Trophoblast cell (in vitro differentiated cells and primary cell): ENCODE results near the gene HLA-DMB.

Experiments
- DNase-seq, 2 donors: peaks; one replicate each; pipeline ENCODE4 v3.0.0-alpha.2; 2016
- H2AFZ ChIP-seq: 2 replicates; pipeline ENCODE4 v1.6.1; 2013; ENCODE audit warnings: low read length, moderate library complexity, mild to moderate bottlenecking; ENCODE audit not compliant: insufficient read depth, poor library complexity
- H2AK5ac ChIP-seq: 2 replicates; pipeline ENCODE4 v1.6.1; 2013; ENCODE audit warnings: mild to moderate bottlenecking, low read length
- H2BK120ac ChIP-seq: 2 replicates; pipeline ENCODE4 v1.6.1; 2013; ENCODE audit warnings: low read length, mild to moderate bottlenecking, moderate library complexity; ENCODE audit not compliant: insufficient read depth, poor library complexity
- H2BK12ac ChIP-seq: 2 replicates; pipeline ENCODE4 v1.6.1; 2013; ENCODE audit warnings: mild to moderate bottlenecking, low read length, moderate library complexity
- H2BK5ac ChIP-seq: 2 replicates; pipeline ENCODE4 v1.6.1; 2013; ENCODE audit warnings: low read length, low read depth, moderate library complexity, mild to moderate bottlenecking; ENCODE audit not compliant: poor library complexity
- H3K14ac ChIP-seq: 2 replicates; pipeline ENCODE4 v1.6.1; 2013; ENCODE audit warnings: mild to moderate bottlenecking, low read length
- H3K18ac ChIP-seq: 2 replicates; pipeline ENCODE4 v1.6.1; 2013; ENCODE audit warnings: mild to moderate bottlenecking, low read length
- H3K23ac ChIP-seq: 2 replicates; pipeline ENCODE4 v1.6.1; 2013; ENCODE audit warnings: low read length
- H3K27ac ChIP-seq: 2 replicates; pipeline ENCODE4 v1.5.1; 2013; ENCODE audit warnings: low read depth, mild to moderate bottlenecking, inconsistent platforms, low read length, moderate library complexity
- H3K27me3 ChIP-seq: 2 replicates; pipeline ENCODE4 v1.6.1; 2013; ENCODE audit warnings: inconsistent platforms, mild to moderate bottlenecking, low read length, moderate library complexity; ENCODE audit not compliant: insufficient read depth
- H3K36me3 ChIP-seq, 2 experiments: 1 replicate in 1 of 2; 2 replicates in 1 of 2; pipeline ENCODE4 v1.6.1; 2013; ENCODE audit warnings: low read length in 2 of 2, mild to moderate bottlenecking in 2 of 2, moderate library complexity in 1 of 2; ENCODE audit not compliant: insufficient read depth in 2 of 2, control insufficient read depth in 1 of 2
- H3K4ac ChIP-seq: 2 replicates; pipeline ENCODE4 v1.6.1; 2013; ENCODE audit warnings: low read depth, mild to moderate bottlenecking, low read length, moderate library complexity
- H3K4me1 ChIP-seq, 2 experiments: 1 replicate in 1 of 2; 2 replicates in 1 of 2; pipeline ENCODE4 v1.6.1; 2013; ENCODE audit warnings: low read length in 2 of 2, mild to moderate bottlenecking in 2 of 2, moderate library complexity in 1 of 2; ENCODE audit not compliant: insufficient read depth in 2 of 2, control insufficient read depth in 1 of 2
- H3K4me2 ChIP-seq: 2 replicates; pipeline ENCODE4 v1.6.1; 2013; ENCODE audit warnings: inconsistent platforms, mild to moderate bottlenecking, low read length, moderate library complexity
- H3K4me3 ChIP-seq: 2 replicates; pipeline ENCODE4 v1.5.1; 2013; ENCODE audit warnings: mild to moderate bottlenecking, low read depth, low read length, inconsistent platforms
- H3K79me1 ChIP-seq: one replicate; pipeline ENCODE4 v1.6.1; 2013; ENCODE audit warnings: low read length
- H3K79me2 ChIP-seq: 2 replicates; pipeline ENCODE4 v1.6.1; 2013; ENCODE audit warnings: low read length, mild to moderate bottlenecking; ENCODE audit not compliant: control insufficient read depth, insufficient read depth, poor library complexity
- H3K9ac ChIP-seq: 2 replicates; pipeline ENCODE4 v1.6.1; 2013; ENCODE audit warnings: mild to moderate bottlenecking, low read length
- H3K9me3 ChIP-seq: 2 replicates; pipeline ENCODE4 v1.6.1; 2013; ENCODE audit warnings: low read depth, mild to moderate bottlenecking, control low read depth, inconsistent platforms, low read length; ENCODE audit not compliant: insufficient read depth
- H4K12ac ChIP-seq: 2 replicates; pipeline ENCODE4 v1.6.1; 2013; ENCODE audit warnings: low read depth, mild to moderate bottlenecking, low read length, moderate library complexity
- H4K8ac ChIP-seq: 2 replicates; pipeline ENCODE4 v1.6.1; 2013; ENCODE audit warnings: low read depth, mild to moderate bottlenecking, low read length, moderate library complexity
- H4K91ac ChIP-seq: one replicate; pipeline ENCODE4 v1.6.1; 2013; ENCODE audit warnings: low read depth, mild to moderate bottlenecking, low read length, moderate library complexity
- WGBS: extraction: QIAGEN DNeasy Blood & Tissue Kit; methylation state at CpG from one replicate; pipeline ENCODE4 v1.1.7; 2013; ENCODE audit warnings: missing lambda C conversion rate; ENCODE audit not compliant: insufficient read length, insufficient coverage; ENCODE audit errors: extremely low coverage; 5-methylcytosine and 5-hydroxymethylcytosine counted together

HLA-DMB gene

GRCh38 chr6:32905078-32905477 lies 35.8 kb downstream of the HLA-DMB start:
- no peak overlapping the region for H2BK5ac ChIP-seq
- H3K79me1 ChIP-seq, result no peaks in the 10 kb centered on the region
- no peak overlapping the region for H3K4ac ChIP-seq
- H4K8ac ChIP-seq, result no peak overlapping the region
- no peak overlapping the region for H3K4me3 ChIP-seq
- H3K23ac ChIP-seq, result no peak overlapping the region
- H3K4me1 ChIP-seq, result no peaks in the 10 kb centered on the region
- no CpG with 5 or more reads among the region's 2 CpGs for WGBS
- no peak overlapping the region for H3K9ac ChIP-seq
- H2BK120ac ChIP-seq, result no peak overlapping the region
- no peak overlapping the region for H4K12ac ChIP-seq
- no peak overlapping the region for H2AFZ ChIP-seq
- no peak overlapping the region for H2AK5ac ChIP-seq
- no peak overlapping the region for H2BK12ac ChIP-seq
- H3K27ac ChIP-seq, result no peak overlapping the region
- no peaks in the 10 kb centered on the region for H3K79me2 ChIP-seq
- H3K36me3 ChIP-seq, result peaks cover 0 to 2% of the 10 kb centered on the region in 2 experiments
- no peak overlapping the region for H3K14ac ChIP-seq
- H4K91ac ChIP-seq, result no peak overlapping the region
- H3K27me3 ChIP-seq, result no peaks in the 10 kb centered on the region
- H3K9me3 ChIP-seq, result no peaks in the 10 kb centered on the region
- DNase-seq, result no peak
- H3K18ac ChIP-seq, result no peak overlapping the region
- no peak overlapping the region for H3K4me2 ChIP-seq

GRCh38 chr6:32903952-32904351 lies 36.9 kb downstream of the HLA-DMB start:
- Histone ChIP-seq H2AK5ac (no peak overlapping the region), H3K79me1 (no peaks in the 10 kb centered on the region), H2BK120ac (no peak overlapping the region), H3K27ac (no peak overlapping the region), H3K9ac (no peak overlapping the region), H4K8ac (no peak overlapping the region), H4K12ac (no peak overlapping the region), H4K91ac (no peak overlapping the region), H3K14ac (no peak overlapping the region), H3K23ac (no peak overlapping the region), H3K4me2 (no peak overlapping the region), H3K36me3 (peaks cover 0 to 2% of the 10 kb centered on the region in 2 experiments), H2BK5ac (no peak overlapping the region), H3K4ac (no peak overlapping the region), H3K9me3 (no peaks in the 10 kb centered on the region), H3K4me1 (no peaks in the 10 kb centered on the region), H3K27me3 (no peaks in the 10 kb centered on the region), H3K79me2 (no peaks in the 10 kb centered on the region), H2AFZ (no peak overlapping the region), H3K18ac (no peak overlapping the region), H3K4me3 (no peak overlapping the region), H2BK12ac (no peak overlapping the region)
- no peak for DNase-seq

- peaks cover 11% of the 10 kb centered on the region for H3K79me1 ChIP-seq
- no peak overlapping the region for H2BK12ac ChIP-seq
- peak overlapping the region; percentile 72 for H3K14ac ChIP-seq
- peak overlapping the region; percentile 78 for H3K4me2 ChIP-seq
- no peak overlapping the region for H2AK5ac ChIP-seq
- no peak for DNase-seq
- H3K23ac ChIP-seq, result no peak overlapping the region
- H3K27ac ChIP-seq, result peak overlapping the region; percentile 36
- peak overlapping the region; percentile 80 for H3K4me3 ChIP-seq
- no peaks in the 10 kb centered on the region for H3K36me3 ChIP-seq
- H3K4ac ChIP-seq, result no peak overlapping the region
- peak overlapping the region; percentile 71 for H4K8ac ChIP-seq
- H2AFZ ChIP-seq, result peak overlapping the region; percentile 87
- H3K18ac ChIP-seq, result peak overlapping the region; percentile 65
- peak overlapping the region; percentile 24 for H4K91ac ChIP-seq
- peaks cover 5% of the 10 kb centered on the region for H3K79me2 ChIP-seq
- peak overlapping the region; percentile 14 for H2BK5ac ChIP-seq
- no peak overlapping the region for H2BK120ac ChIP-seq
- H3K9ac ChIP-seq, result peak overlapping the region; percentile 73
- no peaks in the 10 kb centered on the region for H3K9me3 ChIP-seq
- H4K12ac ChIP-seq, result peak overlapping the region; percentile 58
- WGBS, result no CpG with 5 or more reads among the region's 8 CpGs
- no peaks in the 10 kb centered on the region for H3K27me3 ChIP-seq
- peaks cover 2 to 7% of the 10 kb centered on the region in 2 experiments for H3K4me1 ChIP-seq
These were observed 45.9 kb downstream of the HLA-DMB start for GRCh38 chr6:32895006-32895345.

- Histone ChIP-seq H3K36me3 (no peaks in the 10 kb centered on the region), H3K18ac (peak overlapping the region; percentile 67), H3K23ac (no peak overlapping the region), H3K79me1 (peaks cover 11% of the 10 kb centered on the region), H2BK120ac (peak overlapping the region; percentile 37), H2BK5ac (peak overlapping the region; percentile 55), H2AK5ac (no peak overlapping the region), H3K79me2 (peaks cover 5% of the 10 kb centered on the region), H3K9me3 (no peaks in the 10 kb centered on the region), H3K4me3 (peak overlapping the region; percentile 80), H3K14ac (peak overlapping the region; percentile 72), H3K4me1 (peaks cover 2 to 7% of the 10 kb centered on the region in 2 experiments), H2BK12ac (peak overlapping the region; percentile 9), H3K27ac (peak overlapping the region; percentile 85), H3K9ac (peak overlapping the region; percentile 73), H4K8ac (peak overlapping the region; percentile 90), H3K4ac (peak overlapping the region; percentile 38), H3K4me2 (peak overlapping the region; percentile 85), H3K27me3 (no peaks in the 10 kb centered on the region), H4K91ac (peak overlapping the region; percentile 59), H2AFZ (peak overlapping the region; percentile 93), H4K12ac (peak overlapping the region; percentile 73)
- no CpG with 5 or more reads among the region's 61 CpGs for WGBS
- peak; percentile 95 to 99 for DNase-seq
These were observed 46.5 kb downstream of the HLA-DMB start for GRCh38 chr6:32894085-32895005.
